ENCODE data around the gene MPV17. TPM values are rescaled to one million over a fixed set of nuclear protein-coding genes. Genes with fewer than 3 reads are reported as not detected.

MPV17 gene
- total and polyA plus RNA-seq, 2 of the 13 experiments (the other 11 are each of a cell fraction or from before 2014, with no cell fraction given) = 48.9 to 129 TPM

- no peak for TF ChIP-seq ZNF646 (CRISPR knock-in tag; IDR thresholded peaks at IDR 0.05)
- TF ChIP-seq RFX3 (CRISPR knock-in tag; IDR thresholded peaks at IDR 0.05) = no peak
- no peak for TF ChIP-seq ZC3H4 (CRISPR knock-in tag; IDR thresholded peaks at IDR 0.05; ENCODE audit: borderline replicate concordance)
- TF ChIP-seq THAP11 (CRISPR knock-in tag; IDR thresholded peaks at IDR 0.05) = no peak
- TF ChIP-seq RAD51 (IDR thresholded peaks at IDR 0.05; ENCODE audit: borderline replicate concordance) = no peak
- TF ChIP-seq TMF1 (CRISPR knock-in tag; IDR thresholded peaks at IDR 0.05; ENCODE audit: low read depth) = peak; percentile 16
- TF ChIP-seq, protein P1, sequence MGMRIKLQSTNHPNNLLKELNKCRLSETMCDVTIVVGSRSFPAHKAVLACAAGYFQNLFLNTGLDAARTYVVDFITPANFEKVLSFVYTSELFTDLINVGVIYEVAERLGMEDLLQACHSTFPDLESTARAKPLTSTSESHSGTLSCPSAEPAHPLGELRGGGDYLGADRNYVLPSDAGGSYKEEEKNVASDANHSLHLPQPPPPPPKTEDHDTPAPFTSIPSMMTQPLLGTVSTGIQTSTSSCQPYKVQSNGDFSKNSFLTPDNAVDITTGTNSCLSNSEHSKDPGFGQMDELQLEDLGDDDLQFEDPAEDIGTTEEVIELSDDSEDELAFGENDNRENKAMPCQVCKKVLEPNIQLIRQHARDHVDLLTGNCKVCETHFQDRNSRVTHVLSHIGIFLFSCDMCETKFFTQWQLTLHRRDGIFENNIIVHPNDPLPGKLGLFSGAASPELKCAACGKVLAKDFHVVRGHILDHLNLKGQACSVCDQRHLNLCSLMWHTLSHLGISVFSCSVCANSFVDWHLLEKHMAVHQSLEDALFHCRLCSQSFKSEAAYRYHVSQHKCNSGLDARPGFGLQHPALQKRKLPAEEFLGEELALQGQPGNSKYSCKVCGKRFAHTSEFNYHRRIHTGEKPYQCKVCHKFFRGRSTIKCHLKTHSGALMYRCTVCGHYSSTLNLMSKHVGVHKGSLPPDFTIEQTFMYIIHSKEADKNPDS (CRISPR knock-in tag; IDR thresholded peaks at IDR 0.05) = peak; percentile 18; the same call in 1 of the 2 replicates
- TF ChIP-seq, protein P2, sequence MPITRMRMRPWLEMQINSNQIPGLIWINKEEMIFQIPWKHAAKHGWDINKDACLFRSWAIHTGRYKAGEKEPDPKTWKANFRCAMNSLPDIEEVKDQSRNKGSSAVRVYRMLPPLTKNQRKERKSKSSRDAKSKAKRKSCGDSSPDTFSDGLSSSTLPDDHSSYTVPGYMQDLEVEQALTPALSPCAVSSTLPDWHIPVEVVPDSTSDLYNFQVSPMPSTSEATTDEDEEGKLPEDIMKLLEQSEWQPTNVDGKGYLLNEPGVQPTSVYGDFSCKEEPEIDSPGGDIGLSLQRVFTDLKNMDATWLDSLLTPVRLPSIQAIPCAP (CRISPR knock-in tag; IDR thresholded peaks at IDR 0.05; ENCODE audit: low read depth) = 0 out of 2 replicates have a peak, but pooled peaks have one; percentile 48
- TF ChIP-seq, protein P3, sequence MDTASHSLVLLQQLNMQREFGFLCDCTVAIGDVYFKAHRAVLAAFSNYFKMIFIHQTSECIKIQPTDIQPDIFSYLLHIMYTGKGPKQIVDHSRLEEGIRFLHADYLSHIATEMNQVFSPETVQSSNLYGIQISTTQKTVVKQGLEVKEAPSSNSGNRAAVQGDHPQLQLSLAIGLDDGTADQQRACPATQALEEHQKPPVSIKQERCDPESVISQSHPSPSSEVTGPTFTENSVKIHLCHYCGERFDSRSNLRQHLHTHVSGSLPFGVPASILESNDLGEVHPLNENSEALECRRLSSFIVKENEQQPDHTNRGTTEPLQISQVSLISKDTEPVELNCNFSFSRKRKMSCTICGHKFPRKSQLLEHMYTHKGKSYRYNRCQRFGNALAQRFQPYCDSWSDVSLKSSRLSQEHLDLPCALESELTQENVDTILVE (CRISPR knock-in tag; IDR thresholded peaks at IDR 0.05) = no peak
- TF ChIP-seq GATAD2A (CRISPR knock-in tag; IDR thresholded peaks at IDR 0.05) = no peak; the same call in 1 of the 2 replicates
- TF ChIP-seq, protein P4, sequence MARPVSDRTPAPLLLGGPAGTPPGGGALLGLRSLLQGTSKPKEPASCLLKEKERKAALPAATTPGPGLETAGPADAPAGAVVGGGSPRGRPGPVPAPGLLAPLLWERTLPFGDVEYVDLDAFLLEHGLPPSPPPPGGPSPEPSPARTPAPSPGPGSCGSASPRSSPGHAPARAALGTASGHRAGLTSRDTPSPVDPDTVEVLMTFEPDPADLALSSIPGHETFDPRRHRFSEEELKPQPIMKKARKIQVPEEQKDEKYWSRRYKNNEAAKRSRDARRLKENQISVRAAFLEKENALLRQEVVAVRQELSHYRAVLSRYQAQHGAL (CRISPR knock-in tag; IDR thresholded peaks at IDR 0.05; ENCODE audit: not compliant biosample characterization) = no peak
- TF ChIP-seq HDAC1 (CRISPR knock-in tag; IDR thresholded peaks at IDR 0.05) = no peak
- 0 out of 2 replicates have a peak, but pooled peaks have one; percentile 15 for TF ChIP-seq ZFAT (CRISPR knock-in tag; conservative IDR thresholded peaks at IDR 0.05)
- TF ChIP-seq, protein P5, sequence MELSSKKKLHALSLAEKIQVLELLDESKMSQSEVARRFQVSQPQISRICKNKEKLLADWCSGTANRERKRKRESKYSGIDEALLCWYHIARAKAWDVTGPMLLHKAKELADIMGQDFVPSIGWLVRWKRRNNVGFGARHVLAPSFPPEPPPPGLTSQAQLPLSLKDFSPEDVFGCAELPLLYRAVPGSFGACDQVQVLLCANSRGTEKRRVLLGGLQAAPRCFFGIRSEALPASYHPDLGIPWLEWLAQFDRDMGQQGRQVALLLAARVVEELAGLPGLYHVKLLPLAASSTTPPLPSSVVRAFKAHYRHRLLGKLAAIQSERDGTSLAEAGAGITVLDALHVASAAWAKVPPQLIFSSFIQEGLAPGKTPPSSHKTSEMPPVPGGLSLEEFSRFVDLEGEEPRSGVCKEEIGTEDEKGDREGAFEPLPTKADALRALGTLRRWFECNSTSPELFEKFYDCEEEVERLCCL (CRISPR knock-in tag; IDR thresholded peaks at IDR 0.05; ENCODE audit: borderline replicate concordance) = no peak
These were observed 48.1 kb upstream of the MPV17 start (continued) for GRCh38 chr2:27370816-27371620.

All from HepG2 (cell line).